Spleen (tissue), 13 donors: ENCODE measurements around the gene RSBN1. TPM values are rescaled to one million over a fixed set of nuclear protein-coding genes. Genes with fewer than 3 reads are reported as not detected.
A peak's percentile ranks its signal among the peaks of the same experiment; 100 is the strongest.

Experiments used
- DNase-seq: peaks from one replicate; pipeline ENCODE4 v3.0.0-alpha.2; 2020
- H3K27ac ChIP-seq, 8 donors: fragments of 200-600 bp; sonication (generic) in 7 of 8; 1 replicate in 4 of 8; 2 replicates in 4 of 8; pipeline versions ENCODE4 v1.5.0 to v1.8.0; 2016 to 2021; ENCODE audit warnings: inconsistent platforms in 4 of 8, mild to moderate bottlenecking in 4 of 8, moderate library complexity in 1 of 8
- H3K27me3 ChIP-seq, 7 donors: fragments of 200-600 bp; sonication (generic) in 6 of 7; replicated peaks in 1 of 7; 1 replicate in 4 of 7; 2 replicates in 3 of 7; pipeline versions ENCODE4 v1.5.0 to v1.8.0; 2016 to 2021; ENCODE audit warnings: inconsistent platforms in 3 of 7, mild to moderate bottlenecking in 1 of 7
- H3K36me3 ChIP-seq, 6 donors: fragments of 200-600 bp; sonication (generic) in 5 of 6; 1 replicate in 4 of 6; 2 replicates in 2 of 6; pipeline versions ENCODE4 v1.5.0 to v1.8.0; 2016 to 2021; ENCODE audit warnings: inconsistent platforms in 2 of 6
- H3K4me1 ChIP-seq, 6 donors: fragments of 200-600 bp; sonication (generic) in 5 of 6; 1 replicate in 3 of 6; 2 replicates in 3 of 6; pipeline versions ENCODE4 v1.5.0 to v1.8.0; 2016 to 2021; ENCODE audit warnings: inconsistent platforms in 3 of 6
- H3K4me3 ChIP-seq, 8 donors: fragments of 200-600 bp; sonication (generic) in 7 of 8; 1 replicate in 4 of 8; 2 replicates in 4 of 8; pipeline versions ENCODE4 v1.5.0 to v1.8.0; 2016 to 2021; ENCODE audit warnings: inconsistent platforms in 4 of 8, mild to moderate bottlenecking in 4 of 8, moderate library complexity in 2 of 8
- H3K9me3 ChIP-seq, 8 donors: fragments of 200-600 bp; sonication (generic) in 7 of 8; 1 replicate in 4 of 8; 2 replicates in 4 of 8; pipeline versions ENCODE4 v1.5.0 to v1.8.0; 2016 to 2021; ENCODE audit warnings: inconsistent platforms in 4 of 8
- POLR2A ChIP-seq, 3 donors: fragments of 450-650 bp; IDR thresholded peaks; one replicate each; pipeline ENCODE4 v1.5.1; 2017; ENCODE audit warnings: antibody characterized with exemption in 3 of 3, mild to moderate bottlenecking in 1 of 3
- POLR2AphosphoS5 ChIP-seq, 3 donors: sonication (generic); formaldehyde crosslinking; IDR thresholded peaks; one replicate each; pipeline ENCODE4 v1.5.1; 2017; ENCODE audit warnings: antibody characterized with exemption in 3 of 3
- WGBS, 5 donors: extraction: QIAGEN DNeasy Blood & Tissue Kit in 3 of 5; methylation state at CpG; one replicate each; pipeline versions ENCODE4 v1.1.5 to v1.1.7; 2013 to 2018; 5-methylcytosine and 5-hydroxymethylcytosine counted together
- intact Hi-C: fragments of 100-400 bp; cut with DNase I; formaldehyde crosslinking; loops from one replicate; pipeline ENCODE4 v1.15.0; 2023; ENCODE audit warnings: low total_unique reads
- long read RNA-seq, 2 donors: transcript quantifications; one replicate each; lab custom pipeline, GENCODE V29; 2026
- polyA plus RNA-seq, 3 donors: library from polyadenylated mRNA; stranded (reverse); fragments of 200-250 nt; gene quantifications; one replicate each; pipeline ENCODE4 v1.2.1, GENCODE V29; 2013
- total RNA-seq, 7 donors: library from RNA; depleted of rRNA in 3 of 7; stranded (reverse); fragments of >200 nt in 3 of 7; fragmentation: NEBNext Ultra II Directional in 4 of 7; extraction: Animal tissue kit (Norgen Biotek cat#: 25700) in 4 of 7; gene quantifications; one replicate each; pipeline versions ENCODE4 v1.1.0 to v1.2.1, GENCODE V29; 2016 to 2021
- TF ChIP-seq, protein P1 (sequence below), 11 experiments: fragments of 200-600 bp in 7 of 11; fragments of 450-650 bp in 4 of 11; sonication (generic) in 4 of 11; IDR thresholded peaks in 8 of 11; conservative IDR thresholded peaks in 3 of 11; 1 replicate in 7 of 11; 2 replicates in 4 of 11; pipeline versions ENCODE4 v1.4.0 to v1.8.0; 2016 to 2021; ENCODE audit warnings: antibody characterized with exemption in 11 of 11, inconsistent platforms in 4 of 11, mild to moderate bottlenecking in 1 of 11
- donor health status: healthy with polysubstance abuse.
- donor health status: DM: no; HTN: no; CAD: no; lungs with moderate emphysema.
- donor health status: DM: no; HTN: no; CAD: no.
- donor health status: Bipolar disorder and iron deficiency.
- donor health status: healthy.
- donor health status: DM: no; HTN: no; CAD: no.
- donor health status: DM: yes; HTN: yes; CAD: no.

Gene RSBN1
- total RNA-seq (10 to 100 TPM; 24.2 to 34.0 (median 29.1) TPM), polyA plus RNA-seq (1 to 10 TPM; 5.4 to 7.0 (median 6.0) TPM)
- long read RNA-seq, donor 1, full-length matches to known transcripts: 2 of 10 reads
- long read RNA-seq, donor 1, partial matches to known transcripts: 8 of 10 reads
- long read RNA-seq, donor 1, other reads (novel, unspliced or antisense): 0 of 10 reads
- long read RNA-seq, donor 2, full-length matches to known transcripts: 2 of 2 reads
- long read RNA-seq, donor 2, partial matches to known transcripts: 0 of 2 reads
- long read RNA-seq, donor 2, other reads (novel, unspliced or antisense): 0 of 2 reads

DNA sequence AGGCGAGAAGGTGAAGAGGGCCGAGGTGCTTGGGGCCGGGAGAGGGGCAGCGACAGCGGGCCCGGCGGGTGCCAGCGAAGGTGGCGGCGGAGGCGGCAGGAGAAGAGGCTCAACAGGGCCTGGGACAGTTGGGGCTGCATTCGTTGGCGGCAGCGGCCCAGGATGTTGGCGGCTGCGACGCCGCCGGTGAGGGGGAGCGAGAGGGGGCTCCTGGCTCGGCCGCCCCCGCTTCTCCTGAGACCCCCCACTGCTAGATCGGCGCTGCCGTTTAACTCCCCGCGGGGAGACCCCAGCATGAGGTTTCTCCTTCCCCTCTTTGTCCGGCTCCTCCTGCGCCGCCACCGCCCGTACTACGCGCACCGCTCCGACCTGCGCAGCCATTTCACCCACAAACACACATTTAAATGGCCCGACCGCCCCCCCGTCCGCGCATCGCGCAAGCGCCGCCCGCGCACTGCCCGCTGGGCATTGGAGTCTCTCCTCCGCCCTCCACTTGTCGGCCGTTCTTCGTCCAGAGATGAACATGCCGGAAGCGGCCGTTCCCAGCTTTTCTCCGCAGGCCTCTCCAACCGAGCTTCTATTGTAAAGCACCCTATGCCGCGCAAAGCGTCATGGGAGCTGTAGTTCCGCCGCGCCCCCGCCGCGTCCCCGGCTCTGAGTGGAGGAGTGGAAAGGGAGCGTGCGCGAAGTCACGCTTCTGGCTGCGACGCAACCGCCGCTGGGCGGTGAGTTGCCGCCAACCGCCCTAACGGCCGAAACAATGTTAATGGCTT, at the start of gene RSBN1:
RSBN1 (minus strand) TSS at position 589 of the 773 bp plus-strand sequence; CDS start at position 525, 64 bp downstream.
- peaks cover 21 to 52% (median 43%) of the 10 kb centered on the region in 6 donors for H3K4me1 ChIP-seq
- peak within 1 kb of the TSS; percentile 66 to 95 (median 76) for H3K4me3 ChIP-seq
- peak; percentile 100 for DNase-seq
- H3K36me3 ChIP-seq: peaks cover 0 to 27% (median 5%) of the 10 kb centered on the region in 6 donors
- TF ChIP-seq POLR2A (IDR thresholded peaks at IDR 0.05) (peak in 2 of 3 donors; percentile 71 to 79), POLR2AphosphoS5 (IDR thresholded peaks at IDR 0.05) (peak; percentile 94 to 98 (median 97))
- TF ChIP-seq, protein P1, sequence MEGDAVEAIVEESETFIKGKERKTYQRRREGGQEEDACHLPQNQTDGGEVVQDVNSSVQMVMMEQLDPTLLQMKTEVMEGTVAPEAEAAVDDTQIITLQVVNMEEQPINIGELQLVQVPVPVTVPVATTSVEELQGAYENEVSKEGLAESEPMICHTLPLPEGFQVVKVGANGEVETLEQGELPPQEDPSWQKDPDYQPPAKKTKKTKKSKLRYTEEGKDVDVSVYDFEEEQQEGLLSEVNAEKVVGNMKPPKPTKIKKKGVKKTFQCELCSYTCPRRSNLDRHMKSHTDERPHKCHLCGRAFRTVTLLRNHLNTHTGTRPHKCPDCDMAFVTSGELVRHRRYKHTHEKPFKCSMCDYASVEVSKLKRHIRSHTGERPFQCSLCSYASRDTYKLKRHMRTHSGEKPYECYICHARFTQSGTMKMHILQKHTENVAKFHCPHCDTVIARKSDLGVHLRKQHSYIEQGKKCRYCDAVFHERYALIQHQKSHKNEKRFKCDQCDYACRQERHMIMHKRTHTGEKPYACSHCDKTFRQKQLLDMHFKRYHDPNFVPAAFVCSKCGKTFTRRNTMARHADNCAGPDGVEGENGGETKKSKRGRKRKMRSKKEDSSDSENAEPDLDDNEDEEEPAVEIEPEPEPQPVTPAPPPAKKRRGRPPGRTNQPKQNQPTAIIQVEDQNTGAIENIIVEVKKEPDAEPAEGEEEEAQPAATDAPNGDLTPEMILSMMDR (IDR thresholded peaks at IDR 0.05 in 8 of 11, conservative IDR thresholded peaks at IDR 0.05 in 3 of 11): peak in 7 of 11 experiments; percentile 19 to 71 (median 35)
- H3K27me3 ChIP-seq: no peaks in the 10 kb centered on the region
- no peaks in the 10 kb centered on the region for H3K9me3 ChIP-seq
- intact Hi-C loops: loop anchor here (10.0 kb wide), 1 partner anchor 47 kb away; no protein-coding TSS in a partner anchor
- 0 to 1% (median 0%) methylated on average over 53 to 82 of the region's 82 CpGs for WGBS, 5 donors
- H3K27ac ChIP-seq: peak within 1 kb of the TSS; percentile 94 to 98 (median 96)

DNA sequence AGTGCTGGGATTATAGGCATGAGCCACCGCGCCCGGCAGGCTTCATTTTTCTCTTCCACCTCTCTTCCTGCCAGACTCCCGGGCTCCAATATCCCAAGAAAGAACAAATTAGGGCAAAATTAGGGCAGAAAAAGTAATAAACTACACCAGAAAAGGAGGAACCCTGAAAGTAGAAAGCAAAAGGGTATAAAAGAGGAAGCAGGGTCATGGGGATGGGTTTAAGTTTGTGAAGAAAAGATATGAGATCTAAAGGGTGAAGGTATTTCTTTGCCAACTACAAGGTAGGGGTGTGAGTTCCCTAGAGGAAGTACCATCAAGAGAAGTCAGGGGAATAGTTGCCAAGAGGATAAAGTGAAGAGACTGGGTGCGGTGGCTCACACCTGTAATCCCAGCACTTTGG, 49.4 kb upstream of the RSBN1 start:
- H3K27me3 ChIP-seq: no peaks in the 10 kb centered on the region
- 88 to 96% (median 96%) methylated on average over 5 of the region's 5 CpGs for WGBS, 5 donors
- intact Hi-C loops: no loop called here
- DNase-seq: no peak
- H3K4me1 ChIP-seq: peaks cover 32 to 91% (median 60%) of the 10 kb centered on the region in 6 donors
- H3K9me3 ChIP-seq: no peaks in the 10 kb centered on the region
- TF ChIP-seq POLR2A (IDR thresholded peaks at IDR 0.05): no peak
- TF ChIP-seq POLR2AphosphoS5 (IDR thresholded peaks at IDR 0.05): no peak
- TF ChIP-seq, protein P1 (IDR thresholded peaks at IDR 0.05 in 8 of 11, conservative IDR thresholded peaks at IDR 0.05 in 3 of 11): no peak
- no peak overlapping the region for H3K4me3 ChIP-seq
- H3K36me3 ChIP-seq: peaks cover 0 to 18% (median 0%) of the 10 kb centered on the region in 6 donors
- H3K27ac ChIP-seq: peak overlapping the region in 7 of 8 donors; percentile 37 to 80 (median 75)

DNA sequence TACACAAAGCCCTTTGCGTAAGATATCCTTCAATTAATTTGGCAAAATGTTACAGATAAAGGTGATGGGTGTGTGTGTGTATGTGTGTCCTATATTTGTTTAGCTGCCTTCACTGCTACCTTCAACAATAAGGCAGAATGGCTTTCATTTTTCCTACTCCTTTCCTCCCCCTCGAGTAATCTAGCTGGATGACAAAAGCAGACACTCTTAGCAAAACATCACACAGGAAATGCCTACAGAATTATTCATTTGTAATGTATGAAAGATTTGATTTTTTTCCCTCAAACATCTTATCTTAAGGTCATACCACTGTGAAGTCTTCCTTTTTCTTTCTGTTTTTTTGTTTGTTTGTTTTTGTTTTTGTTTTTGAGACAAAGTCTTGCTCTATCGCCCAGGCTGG, 48.6 kb upstream of the RSBN1 start:
- peaks cover 0 to 26% (median 1%) of the 10 kb centered on the region in 6 donors for H3K36me3 ChIP-seq
- DNase-seq: no peak
- TF ChIP-seq POLR2A (IDR thresholded peaks at IDR 0.05) (no peak), POLR2AphosphoS5 (IDR thresholded peaks at IDR 0.05) (no peak)
- TF ChIP-seq, protein P1 (IDR thresholded peaks at IDR 0.05 in 8 of 11, conservative IDR thresholded peaks at IDR 0.05 in 3 of 11): no peak
- no peaks in the 10 kb centered on the region for H3K9me3 ChIP-seq
- WGBS, 5 donors: 56 to 65% (median 61%) methylated on average over 3 of the region's 3 CpGs
- H3K4me3 ChIP-seq: no peak overlapping the region
- H3K27ac ChIP-seq: peak overlapping the region; percentile 20 to 80 (median 75)
- peaks cover 32 to 89% (median 58%) of the 10 kb centered on the region in 6 donors for H3K4me1 ChIP-seq
- H3K27me3 ChIP-seq: no peaks in the 10 kb centered on the region
- intact Hi-C loops: no loop called here
